HG02970 (cell line): ENCODE data around the gene TEX35.
"Not testable (repeated sequence)": the region's sequence is repeated elsewhere in the genome, so short reads cannot be mapped to it uniquely, and the experiment has no call there.

ENCODE experiments used
- ATAC-seq: cut with Tn5 transposase; IDR thresholded peaks from one replicate; pipeline ENCODE4 v1.9.1; 2021; ENCODE audit warnings: mild to moderate bottlenecking, moderate library complexity, moderate number of reproducible peaks; ENCODE audit not compliant: unreplicated experiment, low FRiP score

The TEX35 gene

GRCh38 chr1:178493301-178493741 is 19.6 kb upstream of the TEX35 start:
- no peak for ATAC-seq

GRCh38 chr1:178494569-178494971 is 18.3 kb upstream of the TEX35 start:
- no peak for ATAC-seq

- ATAC-seq, result no peak
Measured at GRCh38 chr1:178495158-178495557, 17.8 kb upstream of the TEX35 start.

GRCh38 chr1:178495741-178496409 is 17.0 kb upstream of the TEX35 start:
- no peak for ATAC-seq

- ATAC-seq, result no peak
Measured at GRCh38 chr1:178496410-178497135, 16.3 kb upstream of the TEX35 start, which contains the start of gene CLEC20A. Gene CLEC20A (minus strand): TSS chr1:178496964. CDS start chr1:178496939, 25 bp downstream.

- ATAC-seq, result no peak
Measured at GRCh38 chr1:178497903-178498478, 14.9 kb upstream of the TEX35 start.

- ATAC-seq, result no peak
Measured at GRCh38 chr1:178498896-178499675, 13.8 kb upstream of the TEX35 start.

GRCh38 chr1:178500091-178500770 is 12.7 kb upstream of the TEX35 start:
- ATAC-seq, result no peak

GRCh38 chr1:178500936-178501554 is 11.9 kb upstream of the TEX35 start:
- ATAC-seq, result no peak

- ATAC-seq, result peak; percentile 60
Measured at GRCh38 chr1:178501705-178502329, 11.1 kb upstream of the TEX35 start.

- no peak for ATAC-seq
Measured at GRCh38 chr1:178502330-178502714, 10.6 kb upstream of the TEX35 start.

- no peak for ATAC-seq
Measured at GRCh38 chr1:178502856-178503255, 10.1 kb upstream of the TEX35 start.

- not testable (repeated sequence) for ATAC-seq
Measured at GRCh38 chr1:178503316-178503715, 9.6 kb upstream of the TEX35 start.

- no peak for ATAC-seq
Measured at GRCh38 chr1:178503849-178504248, 9.1 kb upstream of the TEX35 start.

GRCh38 chr1:178504286-178504685 is 8.6 kb upstream of the TEX35 start:
- ATAC-seq, result no peak

GRCh38 chr1:178506177-178506576 is 6.7 kb upstream of the TEX35 start:
- no peak for ATAC-seq

- no peak for ATAC-seq
Measured at GRCh38 chr1:178506669-178507068, 6.2 kb upstream of the TEX35 start.

- no peak for ATAC-seq
Measured at GRCh38 chr1:178509414-178510007, 3.4 kb upstream of the TEX35 start.

GRCh38 chr1:178510155-178510554 is 2.8 kb upstream of the TEX35 start:
- no peak for ATAC-seq
